Breast epithelium (tissue), 4 donors: ENCODE results near the gene SYNPO. TPM values are rescaled to one million over a fixed set of nuclear protein-coding genes. Genes with fewer than 3 reads are reported as not detected.

Experiments used
- DNase-seq, 2 donors: peaks; one replicate each; pipeline ENCODE4 v3.0.0-alpha.2; 2019; ENCODE audit warnings: low spot score in 2 of 2
- H3K27ac ChIP-seq, 2 donors: fragments of 200-600 bp; sonication (generic) in 1 of 2; one replicate each; pipeline ENCODE4 v1.5.1; 2016 to 2019; ENCODE audit warnings: mild to moderate bottlenecking in 1 of 2
- H3K27me3 ChIP-seq, 2 donors: fragments of 200-600 bp; sonication (generic) in 1 of 2; one replicate each; pipeline versions ENCODE4 v1.5.1 to v1.6.0; 2017 to 2019; ENCODE audit warnings: control low read depth in 1 of 2, mild to moderate bottlenecking in 1 of 2
- H3K36me3 ChIP-seq: fragments of 200-600 bp; one replicate; pipeline ENCODE4 v1.5.1; 2019
- H3K4me1 ChIP-seq, 2 donors: fragments of 200-600 bp; sonication (generic); one replicate each; pipeline ENCODE4 v1.5.1; 2016 to 2019; ENCODE audit warnings: control low read depth in 1 of 2
- H3K4me3 ChIP-seq, 3 donors: fragments of 200-600 bp; sonication (generic); 1 replicate in 2 of 3; 2 replicates in 1 of 3; pipeline ENCODE4 v1.5.1; 2016 to 2019; ENCODE audit warnings: mild to moderate bottlenecking in 3 of 3, moderate library complexity in 2 of 3
- H3K9me3 ChIP-seq, 2 donors: fragments of 200-600 bp; sonication (generic) in 1 of 2; one replicate each; pipeline ENCODE4 v1.5.1; 2016 to 2019; ENCODE audit warnings: control low read depth in 1 of 2
- POLR2A ChIP-seq: fragments of 450-650 bp; IDR thresholded peaks from one replicate; pipeline ENCODE4 v1.6.1; 2016; ENCODE audit warnings: antibody characterized with exemption, mild to moderate bottlenecking, moderate library complexity
- POLR2AphosphoS5 ChIP-seq, 3 donors: sonication (generic); formaldehyde crosslinking; IDR thresholded peaks; one replicate each; pipeline ENCODE4 v1.6.1; 2017; ENCODE audit warnings: antibody characterized with exemption in 3 of 3
- intact Hi-C: fragments of 100-400 bp; cut with DNase I; formaldehyde crosslinking; loops from one replicate; pipeline ENCODE4 v1.15.1; 2023; ENCODE audit warnings: low total_unique reads
- total RNA-seq, 3 donors: library from RNA; depleted of rRNA; stranded (reverse); fragments of >200 nt; gene quantifications; one replicate each; pipeline ENCODE4 v1.1.0, GENCODE V29; 2016
- TF ChIP-seq, protein P1 (sequence below), 3 donors: fragments of 450-650 bp; IDR thresholded peaks; one replicate each; pipeline ENCODE4 v1.5.1; 2016 to 2017; ENCODE audit warnings: antibody characterized with exemption in 3 of 3, mild to moderate bottlenecking in 3 of 3, moderate library complexity in 3 of 3

SYNPO gene
- total RNA-seq, 3 donors from 2014 or later: 6.3 to 22.4 (median 15.4) TPM

DNA sequence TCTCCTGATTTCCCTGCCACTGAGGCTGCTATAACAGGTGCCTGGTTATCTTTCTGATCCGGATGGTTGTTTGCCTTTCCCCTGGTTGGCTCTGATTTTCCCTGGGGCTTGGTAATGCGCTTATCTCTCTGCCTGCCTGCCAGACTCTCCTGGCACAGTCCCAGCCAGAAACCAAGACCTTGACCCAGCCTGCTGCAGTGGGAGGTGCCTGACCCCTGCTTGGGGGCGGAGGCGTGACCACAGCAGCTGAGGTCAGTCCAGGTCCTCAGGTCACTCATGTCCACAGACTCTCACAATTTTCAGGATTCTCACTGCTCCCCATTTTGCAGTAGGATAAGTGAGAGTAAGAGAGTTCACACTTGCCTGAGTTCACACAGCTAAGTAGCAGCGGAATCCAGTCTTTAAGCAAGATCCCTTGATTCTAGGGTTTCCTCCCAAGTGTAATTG lies 24.4 kb upstream of the SYNPO start:
- H3K9me3 ChIP-seq: no peaks in the 10 kb centered on the region
- H3K4me3 ChIP-seq: no peak overlapping the region
- H3K27ac ChIP-seq: peak overlapping the region; percentile 78 to 83
- peaks cover 10 to 37% of the 10 kb centered on the region in 2 donors for H3K4me1 ChIP-seq
- intact Hi-C loops: no loop called here
- H3K36me3 ChIP-seq: no peaks in the 10 kb centered on the region
- DNase-seq: no peak
- no peaks in the 10 kb centered on the region for H3K27me3 ChIP-seq
- TF ChIP-seq, protein P1, sequence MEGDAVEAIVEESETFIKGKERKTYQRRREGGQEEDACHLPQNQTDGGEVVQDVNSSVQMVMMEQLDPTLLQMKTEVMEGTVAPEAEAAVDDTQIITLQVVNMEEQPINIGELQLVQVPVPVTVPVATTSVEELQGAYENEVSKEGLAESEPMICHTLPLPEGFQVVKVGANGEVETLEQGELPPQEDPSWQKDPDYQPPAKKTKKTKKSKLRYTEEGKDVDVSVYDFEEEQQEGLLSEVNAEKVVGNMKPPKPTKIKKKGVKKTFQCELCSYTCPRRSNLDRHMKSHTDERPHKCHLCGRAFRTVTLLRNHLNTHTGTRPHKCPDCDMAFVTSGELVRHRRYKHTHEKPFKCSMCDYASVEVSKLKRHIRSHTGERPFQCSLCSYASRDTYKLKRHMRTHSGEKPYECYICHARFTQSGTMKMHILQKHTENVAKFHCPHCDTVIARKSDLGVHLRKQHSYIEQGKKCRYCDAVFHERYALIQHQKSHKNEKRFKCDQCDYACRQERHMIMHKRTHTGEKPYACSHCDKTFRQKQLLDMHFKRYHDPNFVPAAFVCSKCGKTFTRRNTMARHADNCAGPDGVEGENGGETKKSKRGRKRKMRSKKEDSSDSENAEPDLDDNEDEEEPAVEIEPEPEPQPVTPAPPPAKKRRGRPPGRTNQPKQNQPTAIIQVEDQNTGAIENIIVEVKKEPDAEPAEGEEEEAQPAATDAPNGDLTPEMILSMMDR (IDR thresholded peaks at IDR 0.05): no peak
- TF ChIP-seq POLR2AphosphoS5 (IDR thresholded peaks at IDR 0.05) (peak in 1 of 3 donors; percentile 20), POLR2A (no peak)

GRCh38 chr5:150616506-150616905 lies 24.0 kb upstream of the SYNPO start:
- DNase-seq: no peak
- peaks cover 10 to 37% of the 10 kb centered on the region in 2 donors for H3K4me1 ChIP-seq
- H3K36me3 ChIP-seq: no peaks in the 10 kb centered on the region
- TF ChIP-seq POLR2A: no peak
- TF ChIP-seq, protein P1 (IDR thresholded peaks at IDR 0.05): no peak
- TF ChIP-seq POLR2AphosphoS5 (IDR thresholded peaks at IDR 0.05): no peak
- intact Hi-C loops: no loop called here
- no peak overlapping the region for H3K4me3 ChIP-seq
- H3K27me3 ChIP-seq: no peaks in the 10 kb centered on the region
- no peaks in the 10 kb centered on the region for H3K9me3 ChIP-seq
- H3K27ac ChIP-seq: peak overlapping the region; percentile 78 to 83

GRCh38 chr5:150618163-150618562 lies 22.3 kb upstream of the SYNPO start:
- TF ChIP-seq POLR2AphosphoS5 (IDR thresholded peaks at IDR 0.05) (no peak), POLR2A (no peak)
- TF ChIP-seq, protein P1 (IDR thresholded peaks at IDR 0.05): no peak
- DNase-seq: no peak
- Histone ChIP-seq H3K27ac (peak overlapping the region; percentile 33 to 73), H3K9me3 (no peaks in the 10 kb centered on the region), H3K4me1 (peaks cover 10 to 37% of the 10 kb centered on the region in 2 donors), H3K4me3 (no peak overlapping the region), H3K36me3 (no peaks in the 10 kb centered on the region), H3K27me3 (no peaks in the 10 kb centered on the region)
- intact Hi-C loops: no loop called here

- TF ChIP-seq, protein P1 (IDR thresholded peaks at IDR 0.05): no peak
- TF ChIP-seq POLR2AphosphoS5 (IDR thresholded peaks at IDR 0.05) (no peak), POLR2A (no peak)
- peak overlapping the region; percentile 33 to 73 for H3K27ac ChIP-seq
- H3K4me1 ChIP-seq: peaks cover 10 to 36% of the 10 kb centered on the region in 2 donors
- no peak for DNase-seq
- intact Hi-C loops: no loop called here
- no peak overlapping the region for H3K4me3 ChIP-seq
- no peaks in the 10 kb centered on the region for H3K36me3 ChIP-seq
- H3K9me3 ChIP-seq: no peaks in the 10 kb centered on the region
- no peaks in the 10 kb centered on the region for H3K27me3 ChIP-seq
Observed at GRCh38 chr5:150618588-150619281, 21.7 kb upstream of the SYNPO start.
